ENCODE measurements around the gene MMP24.
"Not testable (repeated sequence)": the region's sequence is repeated elsewhere in the genome, so short reads cannot be mapped to it uniquely, and the experiment has no call there.

- not testable (repeated sequence) for TF ChIP-seq CTCF, POLR2A (IDR thresholded peaks at IDR 0.05)
Observed at GRCh38 chr20:35189223-35189622, 37.3 kb upstream of the MMP24 start.

Data from right lobe of liver (tissue), 4 donors.